Measurements from ENCODE around the gene KRCC1. TPM values are rescaled to one million over a fixed set of nuclear protein-coding genes. Genes with fewer than 3 reads are reported as not detected.

Gene KRCC1
- total RNA-seq, 2 donors from 2014 or later = 11.7 to 20.3 TPM

DNA sequence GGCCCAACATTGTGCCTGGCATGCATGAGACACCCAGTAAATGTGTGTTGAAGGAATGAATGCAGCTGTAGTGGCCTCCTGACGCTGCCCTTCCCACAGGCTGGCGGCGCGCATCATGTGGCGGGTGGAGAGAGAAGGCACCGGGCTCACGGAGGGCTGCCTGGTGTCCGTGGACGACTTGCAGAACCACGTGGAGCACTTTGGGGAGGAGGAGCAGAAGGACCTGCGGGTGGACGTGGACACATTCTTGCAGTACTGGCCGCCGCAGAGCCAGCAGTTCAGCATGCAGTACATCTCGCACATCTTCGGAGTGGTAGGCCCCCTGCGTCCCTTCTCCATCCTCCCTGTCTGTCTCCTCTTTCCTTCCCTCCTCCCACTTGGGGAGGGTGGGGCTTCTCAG is 32.2 kb upstream of the KRCC1 start:
- TF ChIP-seq, protein P1, sequence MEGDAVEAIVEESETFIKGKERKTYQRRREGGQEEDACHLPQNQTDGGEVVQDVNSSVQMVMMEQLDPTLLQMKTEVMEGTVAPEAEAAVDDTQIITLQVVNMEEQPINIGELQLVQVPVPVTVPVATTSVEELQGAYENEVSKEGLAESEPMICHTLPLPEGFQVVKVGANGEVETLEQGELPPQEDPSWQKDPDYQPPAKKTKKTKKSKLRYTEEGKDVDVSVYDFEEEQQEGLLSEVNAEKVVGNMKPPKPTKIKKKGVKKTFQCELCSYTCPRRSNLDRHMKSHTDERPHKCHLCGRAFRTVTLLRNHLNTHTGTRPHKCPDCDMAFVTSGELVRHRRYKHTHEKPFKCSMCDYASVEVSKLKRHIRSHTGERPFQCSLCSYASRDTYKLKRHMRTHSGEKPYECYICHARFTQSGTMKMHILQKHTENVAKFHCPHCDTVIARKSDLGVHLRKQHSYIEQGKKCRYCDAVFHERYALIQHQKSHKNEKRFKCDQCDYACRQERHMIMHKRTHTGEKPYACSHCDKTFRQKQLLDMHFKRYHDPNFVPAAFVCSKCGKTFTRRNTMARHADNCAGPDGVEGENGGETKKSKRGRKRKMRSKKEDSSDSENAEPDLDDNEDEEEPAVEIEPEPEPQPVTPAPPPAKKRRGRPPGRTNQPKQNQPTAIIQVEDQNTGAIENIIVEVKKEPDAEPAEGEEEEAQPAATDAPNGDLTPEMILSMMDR (conservative IDR thresholded peaks at IDR 0.05) = no peak
- H3K4me1 Mint-ChIP-seq = no peaks in the 10 kb centered on the region
- Histone ChIP-seq H3K27ac (ENCODE audit: low read depth, low read length) (no peak overlapping the region), H3K27me3 (ENCODE audit: control insufficient read depth, insufficient read depth, low read length, poor library complexity, severe bottlenecking) (no peaks in the 10 kb centered on the region), H3K9ac (ENCODE audit: extremely low read depth, low read length, poor library complexity, severe bottlenecking) (no peak overlapping the region), H3K36me3 (ENCODE audit: control insufficient read depth, insufficient read depth, low read length) (no peaks in the 10 kb centered on the region), H3K4me1 (ENCODE audit: control insufficient read depth, insufficient read depth, low read length) (no peaks in the 10 kb centered on the region), H3K9me3 (ENCODE audit: control insufficient read depth, low read length) (no peaks in the 10 kb centered on the region), H3K4me3 (ENCODE audit: low read length) (no peak overlapping the region)
- no peaks in the 10 kb centered on the region for H3K36me3 Mint-ChIP-seq (ENCODE audit: low read depth)
- no peak for DNase-seq
- H3K27ac Mint-ChIP-seq = no peak overlapping the region
- no peaks in the 10 kb centered on the region for H3K27me3 Mint-ChIP-seq (ENCODE audit: insufficient read depth)
- WGBS, 2 experiments (ENCODE audit: insufficient coverage in 1 of 2, insufficient read length in 1 of 2) = 82 to 88% methylated on average over 6 to 17 of the region's 17 CpGs
- no peaks in the 10 kb centered on the region for H3K9me3 Mint-ChIP-seq
- H3K4me3 Mint-ChIP-seq = no peak overlapping the region

DNA sequence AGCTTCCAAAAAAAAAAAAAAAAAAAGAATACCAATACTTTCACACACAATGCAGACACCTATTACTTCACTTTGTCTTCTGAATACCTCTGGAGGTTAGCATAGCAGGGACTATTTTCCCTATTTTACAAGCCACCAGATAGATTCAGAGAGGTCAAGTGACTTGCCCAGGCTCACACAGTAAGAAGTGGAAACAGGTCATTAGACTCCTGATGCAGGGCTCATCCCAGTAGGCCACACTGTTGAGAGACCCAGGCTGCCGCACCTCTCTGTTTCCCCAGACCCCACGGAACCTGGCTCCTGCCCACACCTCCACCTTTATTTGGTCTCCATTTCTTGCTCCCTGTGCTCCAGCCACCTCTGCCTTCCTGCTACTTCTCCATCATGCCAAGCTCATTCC is 31.5 kb upstream of the KRCC1 start:
- Mint-ChIP-seq H3K9me3 (no peaks in the 10 kb centered on the region), H3K27me3 (ENCODE audit: insufficient read depth) (peaks cover 3% of the 10 kb centered on the region), H3K4me3 (no peak overlapping the region), H3K4me1 (peaks cover 4% of the 10 kb centered on the region), H3K36me3 (ENCODE audit: low read depth) (no peaks in the 10 kb centered on the region), H3K27ac (no peak overlapping the region)
- no peaks in the 10 kb centered on the region for H3K36me3 ChIP-seq (ENCODE audit: control insufficient read depth, insufficient read depth, low read length)
- H3K27ac ChIP-seq (ENCODE audit: low read depth, low read length) = no peak overlapping the region
- TF ChIP-seq, protein P1 (conservative IDR thresholded peaks at IDR 0.05) = no peak
- no peak overlapping the region for H3K9ac ChIP-seq (ENCODE audit: extremely low read depth, low read length, poor library complexity, severe bottlenecking)
- no peak for DNase-seq
- H3K4me3 ChIP-seq (ENCODE audit: low read length) = no peak overlapping the region
- H3K4me1 ChIP-seq (ENCODE audit: control insufficient read depth, insufficient read depth, low read length) = no peaks in the 10 kb centered on the region
- WGBS, 2 experiments (ENCODE audit: insufficient coverage in 1 of 2, insufficient read length in 1 of 2) = 85 to 90% methylated on average over 2 of the region's 2 CpGs
- no peaks in the 10 kb centered on the region for H3K27me3 ChIP-seq (ENCODE audit: control insufficient read depth, insufficient read depth, low read length, poor library complexity, severe bottlenecking)
- no peaks in the 10 kb centered on the region for H3K9me3 ChIP-seq (ENCODE audit: control insufficient read depth, low read length)

DNA sequence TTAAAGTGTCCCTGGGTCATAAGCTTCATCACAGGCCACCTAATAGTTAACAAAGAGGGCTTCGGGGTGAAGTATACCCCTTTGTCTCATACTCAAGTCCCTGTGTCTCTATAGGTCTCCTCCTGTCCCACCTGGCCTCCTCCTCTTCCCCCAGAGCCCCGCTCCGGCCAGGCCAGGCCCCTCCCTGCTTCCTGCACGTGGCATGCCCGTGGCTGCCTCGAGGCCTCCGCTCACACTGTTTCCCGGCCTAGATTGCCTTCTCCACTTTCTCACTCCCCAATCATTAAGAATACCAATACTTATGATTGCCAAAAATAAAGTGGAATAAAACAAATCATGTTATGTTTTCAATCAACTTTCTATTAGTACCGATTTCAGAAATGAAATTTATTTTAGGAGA is 30.8 kb upstream of the KRCC1 start:
- no peak overlapping the region for H3K4me3 Mint-ChIP-seq
- no peaks in the 10 kb centered on the region for H3K9me3 Mint-ChIP-seq
- Histone ChIP-seq H3K9ac (ENCODE audit: extremely low read depth, low read length, poor library complexity, severe bottlenecking) (no peak overlapping the region), H3K4me1 (ENCODE audit: control insufficient read depth, insufficient read depth, low read length) (no peaks in the 10 kb centered on the region), H3K4me3 (ENCODE audit: low read length) (no peak overlapping the region), H3K36me3 (ENCODE audit: control insufficient read depth, insufficient read depth, low read length) (no peaks in the 10 kb centered on the region), H3K27me3 (ENCODE audit: control insufficient read depth, insufficient read depth, low read length, poor library complexity, severe bottlenecking) (no peaks in the 10 kb centered on the region), H3K27ac (ENCODE audit: low read depth, low read length) (no peak overlapping the region), H3K9me3 (ENCODE audit: control insufficient read depth, low read length) (no peaks in the 10 kb centered on the region)
- 94 to 100% methylated on average over 1 to 9 of the region's 9 CpGs for WGBS, 2 experiments (ENCODE audit: insufficient coverage in 1 of 2, insufficient read length in 1 of 2)
- no peak for DNase-seq
- H3K27ac Mint-ChIP-seq = no peak overlapping the region
- H3K4me1 Mint-ChIP-seq = peaks cover 4% of the 10 kb centered on the region
- no peaks in the 10 kb centered on the region for H3K36me3 Mint-ChIP-seq (ENCODE audit: low read depth)
- peaks cover 3% of the 10 kb centered on the region for H3K27me3 Mint-ChIP-seq (ENCODE audit: insufficient read depth)
- TF ChIP-seq, protein P1 (conservative IDR thresholded peaks at IDR 0.05) = no peak

All from endodermal cell (in vitro differentiated cells).